22Rv1 (cell line): ENCODE results near the gene MIDN.

Experiments used
- ZFX ChIP-seq: fragments of 450-650 bp; IDR thresholded peaks from 2 replicates; pipeline ENCODE4 v1.6.1; 2017; ENCODE audit warnings: antibody characterized with exemption, borderline replicate concordance
- TF ChIP-seq, protein P1 (sequence below): fragments of 450-650 bp; IDR thresholded peaks from 2 replicates; pipeline ENCODE4 v1.5.1; 2017; ENCODE audit warnings: mild to moderate bottlenecking

DNA sequence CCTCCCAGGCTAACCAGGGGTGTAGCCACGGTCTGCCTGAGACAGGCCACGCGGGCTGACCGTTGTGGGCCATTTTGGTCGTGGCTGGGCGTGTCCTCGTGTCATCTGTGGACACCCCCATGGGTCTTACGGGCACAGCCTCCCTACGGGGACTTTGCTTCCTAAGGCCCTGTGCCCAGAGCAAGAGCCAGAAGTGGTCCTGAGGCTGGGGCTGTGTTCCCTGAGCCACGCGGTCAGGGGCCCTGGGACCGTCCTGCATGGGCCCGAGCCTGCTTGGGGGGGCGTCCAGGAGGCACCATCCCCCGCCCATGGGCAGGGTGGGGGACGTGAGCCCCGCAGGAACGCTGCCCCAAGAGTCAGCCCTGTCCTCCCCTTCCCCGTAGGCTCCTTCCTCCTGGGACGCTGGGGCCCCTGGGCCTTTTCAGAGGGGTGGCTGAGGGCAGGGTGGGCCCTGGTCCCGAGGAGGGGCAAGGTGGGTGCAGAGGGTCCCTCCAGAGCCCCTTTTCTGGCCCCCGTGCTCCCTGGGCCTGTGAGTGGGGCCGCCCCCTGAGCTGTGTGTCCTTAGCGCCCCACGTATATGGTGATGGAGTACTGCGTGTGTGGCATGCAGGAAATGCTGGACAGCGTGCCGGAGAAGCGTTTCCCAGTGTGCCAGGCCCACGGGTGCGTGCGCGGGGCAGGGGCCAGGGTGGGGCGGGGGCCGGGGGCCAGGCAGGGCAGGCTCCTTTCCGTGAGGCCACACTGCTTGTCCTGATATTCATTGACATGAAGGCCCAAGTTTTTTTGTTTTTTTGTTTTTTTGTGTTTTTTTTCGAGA lies 29.4 kb upstream of the MIDN start:
- TF ChIP-seq, protein P1, sequence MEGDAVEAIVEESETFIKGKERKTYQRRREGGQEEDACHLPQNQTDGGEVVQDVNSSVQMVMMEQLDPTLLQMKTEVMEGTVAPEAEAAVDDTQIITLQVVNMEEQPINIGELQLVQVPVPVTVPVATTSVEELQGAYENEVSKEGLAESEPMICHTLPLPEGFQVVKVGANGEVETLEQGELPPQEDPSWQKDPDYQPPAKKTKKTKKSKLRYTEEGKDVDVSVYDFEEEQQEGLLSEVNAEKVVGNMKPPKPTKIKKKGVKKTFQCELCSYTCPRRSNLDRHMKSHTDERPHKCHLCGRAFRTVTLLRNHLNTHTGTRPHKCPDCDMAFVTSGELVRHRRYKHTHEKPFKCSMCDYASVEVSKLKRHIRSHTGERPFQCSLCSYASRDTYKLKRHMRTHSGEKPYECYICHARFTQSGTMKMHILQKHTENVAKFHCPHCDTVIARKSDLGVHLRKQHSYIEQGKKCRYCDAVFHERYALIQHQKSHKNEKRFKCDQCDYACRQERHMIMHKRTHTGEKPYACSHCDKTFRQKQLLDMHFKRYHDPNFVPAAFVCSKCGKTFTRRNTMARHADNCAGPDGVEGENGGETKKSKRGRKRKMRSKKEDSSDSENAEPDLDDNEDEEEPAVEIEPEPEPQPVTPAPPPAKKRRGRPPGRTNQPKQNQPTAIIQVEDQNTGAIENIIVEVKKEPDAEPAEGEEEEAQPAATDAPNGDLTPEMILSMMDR = no peak
- TF ChIP-seq ZFX = no peak
